B cell (primary cell): ENCODE measurements around the gene ZBTB40.

ENCODE experiments used
- EZH2 ChIP-seq: IDR thresholded peaks from 2 replicates; pipeline ENCODE4 v1.6.1; 2012; ENCODE audit warnings: borderline replicate concordance, low read depth, mild to moderate bottlenecking, moderate library complexity, low read length; ENCODE audit not compliant: insufficient read depth, poor library complexity, severe bottlenecking
- TF ChIP-seq, protein P1 (sequence below): fragments of 200-600 bp; IDR thresholded peaks from one replicate; pipeline ENCODE4 v1.8.0; 2022; ENCODE audit warnings: antibody characterized with exemption, mild to moderate bottlenecking

DNA sequence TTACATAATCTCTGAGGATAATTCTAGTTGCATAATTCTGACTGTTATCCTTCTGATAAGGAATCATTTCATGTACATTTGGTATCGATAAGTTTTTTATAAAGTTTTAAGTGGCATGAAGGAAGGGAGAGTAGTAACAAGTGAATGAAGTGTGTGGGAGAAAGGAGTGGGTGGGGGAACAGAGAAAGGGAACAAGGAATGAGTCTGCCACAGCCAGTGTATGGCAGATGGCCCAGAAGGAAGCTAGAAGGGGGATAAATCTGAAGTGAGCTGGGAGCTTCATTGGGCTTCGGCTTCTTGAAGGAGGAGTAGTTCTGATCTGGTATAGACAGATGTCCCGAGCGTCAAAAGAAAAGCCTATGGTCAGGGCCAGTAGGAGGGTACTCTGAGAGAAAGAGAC, 18.6 kb downstream of the ZBTB40 start:
- TF ChIP-seq, protein P1, sequence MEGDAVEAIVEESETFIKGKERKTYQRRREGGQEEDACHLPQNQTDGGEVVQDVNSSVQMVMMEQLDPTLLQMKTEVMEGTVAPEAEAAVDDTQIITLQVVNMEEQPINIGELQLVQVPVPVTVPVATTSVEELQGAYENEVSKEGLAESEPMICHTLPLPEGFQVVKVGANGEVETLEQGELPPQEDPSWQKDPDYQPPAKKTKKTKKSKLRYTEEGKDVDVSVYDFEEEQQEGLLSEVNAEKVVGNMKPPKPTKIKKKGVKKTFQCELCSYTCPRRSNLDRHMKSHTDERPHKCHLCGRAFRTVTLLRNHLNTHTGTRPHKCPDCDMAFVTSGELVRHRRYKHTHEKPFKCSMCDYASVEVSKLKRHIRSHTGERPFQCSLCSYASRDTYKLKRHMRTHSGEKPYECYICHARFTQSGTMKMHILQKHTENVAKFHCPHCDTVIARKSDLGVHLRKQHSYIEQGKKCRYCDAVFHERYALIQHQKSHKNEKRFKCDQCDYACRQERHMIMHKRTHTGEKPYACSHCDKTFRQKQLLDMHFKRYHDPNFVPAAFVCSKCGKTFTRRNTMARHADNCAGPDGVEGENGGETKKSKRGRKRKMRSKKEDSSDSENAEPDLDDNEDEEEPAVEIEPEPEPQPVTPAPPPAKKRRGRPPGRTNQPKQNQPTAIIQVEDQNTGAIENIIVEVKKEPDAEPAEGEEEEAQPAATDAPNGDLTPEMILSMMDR, result no peak
- no peak for TF ChIP-seq EZH2
